ENCODE results near the gene DECR2. TPM values are rescaled to one million over a fixed set of nuclear protein-coding genes. Genes with fewer than 3 reads are reported as not detected.

DECR2 gene
- total RNA-seq, 1 donor from 2014 or later, result 20.8 TPM

- H3K4me3 ChIP-seq (ENCODE audit: low read depth, low read length), result no peak overlapping the region
- no peak for DNase-seq (ENCODE audit: low read depth)
- TF ChIP-seq, protein P1, sequence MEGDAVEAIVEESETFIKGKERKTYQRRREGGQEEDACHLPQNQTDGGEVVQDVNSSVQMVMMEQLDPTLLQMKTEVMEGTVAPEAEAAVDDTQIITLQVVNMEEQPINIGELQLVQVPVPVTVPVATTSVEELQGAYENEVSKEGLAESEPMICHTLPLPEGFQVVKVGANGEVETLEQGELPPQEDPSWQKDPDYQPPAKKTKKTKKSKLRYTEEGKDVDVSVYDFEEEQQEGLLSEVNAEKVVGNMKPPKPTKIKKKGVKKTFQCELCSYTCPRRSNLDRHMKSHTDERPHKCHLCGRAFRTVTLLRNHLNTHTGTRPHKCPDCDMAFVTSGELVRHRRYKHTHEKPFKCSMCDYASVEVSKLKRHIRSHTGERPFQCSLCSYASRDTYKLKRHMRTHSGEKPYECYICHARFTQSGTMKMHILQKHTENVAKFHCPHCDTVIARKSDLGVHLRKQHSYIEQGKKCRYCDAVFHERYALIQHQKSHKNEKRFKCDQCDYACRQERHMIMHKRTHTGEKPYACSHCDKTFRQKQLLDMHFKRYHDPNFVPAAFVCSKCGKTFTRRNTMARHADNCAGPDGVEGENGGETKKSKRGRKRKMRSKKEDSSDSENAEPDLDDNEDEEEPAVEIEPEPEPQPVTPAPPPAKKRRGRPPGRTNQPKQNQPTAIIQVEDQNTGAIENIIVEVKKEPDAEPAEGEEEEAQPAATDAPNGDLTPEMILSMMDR (conservative IDR thresholded peaks at IDR 0.05; ENCODE audit: low read depth, low read length), result peak; percentile 94
Observed at GRCh38 chr16:391885-392335, 9.8 kb upstream of the DECR2 start.

- TF ChIP-seq, protein P1 (conservative IDR thresholded peaks at IDR 0.05; ENCODE audit: low read depth, low read length), result no peak
- DNase-seq (ENCODE audit: low read depth), result no peak
Observed at GRCh38 chr16:392450-393030, 9.1 kb upstream of the DECR2 start.

GRCh38 chr16:396199-396598 is 5.5 kb upstream of the DECR2 start:
- DNase-seq (ENCODE audit: low read depth), result no peak
- TF ChIP-seq, protein P1 (conservative IDR thresholded peaks at IDR 0.05; ENCODE audit: low read depth, low read length), result no peak
- peak overlapping the region; percentile 44 for H3K4me3 ChIP-seq (ENCODE audit: low read depth, low read length)

More at GRCh38 chr16:392450-393030, 9.1 kb upstream of the DECR2 start:
- H3K4me3 ChIP-seq (ENCODE audit: low read depth, low read length), result no peak overlapping the region

GRCh38 chr16:396605-397004 is 5.1 kb upstream of the DECR2 start:
- peak overlapping the region; percentile 44 for H3K4me3 ChIP-seq (ENCODE audit: low read depth, low read length)
- no peak for DNase-seq (ENCODE audit: low read depth)
- TF ChIP-seq, protein P1 (conservative IDR thresholded peaks at IDR 0.05; ENCODE audit: low read depth, low read length), result no peak

GRCh38 chr16:397135-397661 is 4.5 kb upstream of the DECR2 start, which contains the start of gene NME4:
Gene NME4 (plus strand): TSS chr16:397199. CDS start chr16:397223, 24 bp downstream.
- DNase-seq (ENCODE audit: low read depth), result no peak
- peak within 1 kb of the TSS; percentile 58 for H3K4me3 ChIP-seq (ENCODE audit: low read depth, low read length)
- TF ChIP-seq, protein P1 (conservative IDR thresholded peaks at IDR 0.05; ENCODE audit: low read depth, low read length), result no peak

GRCh38 chr16:397736-398332 is 3.9 kb upstream of the DECR2 start:
- TF ChIP-seq, protein P1 (conservative IDR thresholded peaks at IDR 0.05; ENCODE audit: low read depth, low read length), result peak; percentile 25
- no peak for DNase-seq (ENCODE audit: low read depth)
- H3K4me3 ChIP-seq (ENCODE audit: low read depth, low read length), result peak overlapping the region; percentile 25
